IPS-15b (cell line): ENCODE measurements around the gene ASF1B.
"Not testable (repeated sequence)": the region's sequence is repeated elsewhere in the genome, so short reads cannot be mapped to it uniquely, and the experiment has no call there.

Experiments
- H3K27me3 ChIP-seq: one replicate; pipeline ENCODE4 v1.6.1; 2013; ENCODE audit warnings: low read length; ENCODE audit not compliant: control insufficient read depth, insufficient read depth
- H3K36me3 ChIP-seq: one replicate; pipeline ENCODE4 v1.6.1; 2013; ENCODE audit warnings: low read length; ENCODE audit not compliant: control insufficient read depth, insufficient read depth
- H3K4me1 ChIP-seq: one replicate; pipeline ENCODE4 v1.6.1; 2013; ENCODE audit warnings: mild to moderate bottlenecking, low read length; ENCODE audit not compliant: control insufficient read depth, insufficient read depth
- H3K4me3 ChIP-seq: one replicate; pipeline ENCODE4 v1.5.1; 2013; ENCODE audit warnings: low read depth, low read length
- H3K9ac ChIP-seq: one replicate; pipeline ENCODE4 v1.6.1; 2013; ENCODE audit warnings: low read depth, mild to moderate bottlenecking, low read length
- H3K9me3 ChIP-seq: one replicate; pipeline ENCODE4 v1.6.1; 2013; ENCODE audit warnings: mild to moderate bottlenecking, low read length; ENCODE audit not compliant: control insufficient read depth, insufficient read depth

The ASF1B gene

GRCh38 chr19:14146789-14147216, 10.4 kb upstream of the ASF1B start:
- no peak overlapping the region for H3K9ac ChIP-seq
- peaks cover 8% of the 10 kb centered on the region for H3K36me3 ChIP-seq
- H3K9me3 ChIP-seq: no peaks in the 10 kb centered on the region
- H3K4me1 ChIP-seq: peaks cover 9% of the 10 kb centered on the region
- H3K27me3 ChIP-seq: no peaks in the 10 kb centered on the region
- H3K4me3 ChIP-seq: no peak overlapping the region

GRCh38 chr19:14146169-14146568, 9.8 kb upstream of the ASF1B start:
- not testable (repeated sequence) for H3K36me3 ChIP-seq, H3K4me3 ChIP-seq, H3K9me3 ChIP-seq, H3K4me1 ChIP-seq, H3K9ac ChIP-seq, H3K27me3 ChIP-seq

DNA sequence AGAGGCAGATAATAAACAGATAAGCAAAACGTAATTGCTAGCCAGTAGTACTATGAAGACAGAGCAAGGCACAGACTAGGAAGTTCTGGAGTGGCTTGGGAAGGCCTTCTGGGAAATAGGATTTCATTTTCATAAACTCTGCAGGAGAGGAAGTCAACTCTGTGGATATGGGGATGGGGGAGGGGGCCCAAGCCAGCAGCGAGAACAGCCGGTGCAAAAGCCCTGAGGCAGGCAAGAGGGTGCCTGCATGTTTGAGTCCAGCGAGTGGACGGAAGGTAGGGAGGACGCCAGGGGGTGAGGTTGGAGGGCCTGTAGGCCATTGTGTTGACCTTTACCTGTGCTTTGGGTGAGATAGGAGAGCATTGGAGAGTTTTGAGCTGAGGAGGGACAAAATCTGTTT, 9.0 kb upstream of the ASF1B start:
- no peak overlapping the region for H3K9ac ChIP-seq
- no peaks in the 10 kb centered on the region for H3K9me3 ChIP-seq
- H3K4me3 ChIP-seq: no peak overlapping the region
- H3K27me3 ChIP-seq: no peaks in the 10 kb centered on the region
- H3K36me3 ChIP-seq: no peaks in the 10 kb centered on the region
- H3K4me1 ChIP-seq: peaks cover 9% of the 10 kb centered on the region

- Histone ChIP-seq H3K9me3 (no peaks in the 10 kb centered on the region), H3K9ac (no peak overlapping the region), H3K4me1 (no peaks in the 10 kb centered on the region)
Observed at GRCh38 chr19:14142262-14143190, 6.1 kb upstream of the ASF1B start.

DNA sequence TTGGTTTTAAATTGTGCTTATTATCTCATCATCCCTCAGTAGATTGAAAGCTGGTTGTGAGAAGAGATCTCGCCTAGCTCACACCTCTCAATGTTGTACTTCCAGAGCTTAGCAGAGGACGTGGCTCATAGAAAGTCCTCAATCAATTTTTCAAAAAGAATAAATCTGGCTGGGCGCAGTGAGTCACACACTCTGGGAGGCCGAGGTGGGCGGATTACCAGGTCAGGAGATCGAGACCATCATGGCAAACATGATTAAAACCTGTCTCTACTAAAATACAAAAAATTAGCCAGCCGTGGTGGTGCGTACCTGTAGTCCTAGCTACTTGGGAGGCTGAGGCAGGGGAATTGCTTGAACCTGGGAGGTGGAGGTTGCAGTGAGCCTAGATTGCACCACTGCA, 4.7 kb upstream of the ASF1B start:
- Histone ChIP-seq H3K9ac (no peak overlapping the region), H3K4me3 (no peak overlapping the region), H3K36me3 (no peaks in the 10 kb centered on the region), H3K27me3 (no peaks in the 10 kb centered on the region), H3K9me3 (no peaks in the 10 kb centered on the region), H3K4me1 (no peaks in the 10 kb centered on the region)

More at GRCh38 chr19:14142262-14143190, 6.1 kb upstream of the ASF1B start:
- Histone ChIP-seq H3K36me3 (no peaks in the 10 kb centered on the region), H3K4me3 (no peak overlapping the region), H3K27me3 (no peaks in the 10 kb centered on the region)

DNA sequence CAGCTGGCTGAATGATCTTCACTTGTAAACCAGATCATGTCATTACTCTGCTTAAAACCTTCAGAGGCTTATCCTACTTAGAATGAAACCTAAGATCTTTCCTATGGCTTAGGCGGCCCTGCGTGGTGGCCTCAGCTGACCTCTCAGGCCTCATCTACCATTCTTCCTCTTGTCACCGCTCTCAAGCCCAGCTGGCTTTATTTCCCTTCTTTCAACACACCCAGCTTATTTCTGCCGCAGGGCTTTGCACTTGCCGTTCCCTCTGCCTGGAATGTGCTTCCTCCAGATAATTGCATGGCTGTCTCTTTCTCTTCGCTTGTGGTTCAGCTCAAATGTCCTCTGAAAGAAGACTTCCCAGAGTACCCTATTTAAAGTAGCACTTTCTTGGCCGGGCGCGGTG, 3.6 kb upstream of the ASF1B start:
- Histone ChIP-seq H3K9me3 (no peaks in the 10 kb centered on the region), H3K4me1 (no peaks in the 10 kb centered on the region), H3K27me3 (no peaks in the 10 kb centered on the region), H3K9ac (no peak overlapping the region), H3K4me3 (no peak overlapping the region), H3K36me3 (no peaks in the 10 kb centered on the region)

DNA sequence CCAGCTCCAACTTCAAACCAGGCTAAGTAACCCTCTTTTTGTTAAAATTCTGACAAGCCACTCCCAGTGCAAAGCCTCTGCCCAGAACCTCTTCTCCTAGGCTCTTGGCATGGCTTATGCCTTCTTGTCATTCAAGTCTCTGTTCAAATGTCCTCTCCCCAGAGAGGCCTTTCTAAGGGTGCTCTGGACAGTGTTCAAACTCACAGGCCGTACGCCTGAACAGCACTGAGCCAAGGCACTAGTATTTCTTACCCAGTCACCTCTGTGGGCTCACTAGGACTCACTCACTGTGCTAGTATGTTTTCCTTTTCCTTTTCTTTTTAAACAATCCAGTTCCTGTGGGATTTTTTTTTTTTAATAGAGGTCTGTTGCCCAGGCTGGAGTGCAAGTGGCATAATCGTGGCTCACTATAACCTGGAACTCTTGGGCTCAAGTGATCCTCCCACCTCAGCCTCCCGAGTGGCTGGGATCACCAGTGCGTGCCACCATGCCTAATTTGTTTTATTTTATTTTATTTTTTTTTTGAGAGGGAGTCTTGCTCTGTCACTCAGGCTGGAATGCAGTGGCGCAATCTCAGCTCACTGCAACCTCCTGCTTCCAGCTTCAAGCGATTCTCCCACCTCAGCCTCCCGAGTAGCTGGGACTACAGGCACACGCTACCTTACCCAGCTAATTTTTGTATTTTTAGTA, 2.3 kb upstream of the ASF1B start:
- H3K4me1 ChIP-seq: peaks cover 3% of the 10 kb centered on the region
- no peaks in the 10 kb centered on the region for H3K9me3 ChIP-seq
- H3K9ac ChIP-seq: no peak overlapping the region
- H3K4me3 ChIP-seq: no peak overlapping the region
- no peaks in the 10 kb centered on the region for H3K36me3 ChIP-seq
- H3K27me3 ChIP-seq: no peaks in the 10 kb centered on the region

GRCh38 chr19:14135985-14136508, 342 bp downstream of the ASF1B start:
- Histone ChIP-seq H3K4me3 (peak overlapping the region; percentile 84), H3K27me3 (no peaks in the 10 kb centered on the region), H3K4me1 (peaks cover 3% of the 10 kb centered on the region), H3K36me3 (no peaks in the 10 kb centered on the region), H3K9me3 (no peaks in the 10 kb centered on the region), H3K9ac (peak overlapping the region; percentile 54)

GRCh38 chr19:14135355-14135754, 1.0 kb downstream of the ASF1B start:
- Histone ChIP-seq H3K27me3 (no peaks in the 10 kb centered on the region), H3K9me3 (no peaks in the 10 kb centered on the region), H3K4me1 (peaks cover 3% of the 10 kb centered on the region), H3K4me3 (peak overlapping the region; percentile 84), H3K36me3 (no peaks in the 10 kb centered on the region), H3K9ac (peak overlapping the region; percentile 12)

DNA sequence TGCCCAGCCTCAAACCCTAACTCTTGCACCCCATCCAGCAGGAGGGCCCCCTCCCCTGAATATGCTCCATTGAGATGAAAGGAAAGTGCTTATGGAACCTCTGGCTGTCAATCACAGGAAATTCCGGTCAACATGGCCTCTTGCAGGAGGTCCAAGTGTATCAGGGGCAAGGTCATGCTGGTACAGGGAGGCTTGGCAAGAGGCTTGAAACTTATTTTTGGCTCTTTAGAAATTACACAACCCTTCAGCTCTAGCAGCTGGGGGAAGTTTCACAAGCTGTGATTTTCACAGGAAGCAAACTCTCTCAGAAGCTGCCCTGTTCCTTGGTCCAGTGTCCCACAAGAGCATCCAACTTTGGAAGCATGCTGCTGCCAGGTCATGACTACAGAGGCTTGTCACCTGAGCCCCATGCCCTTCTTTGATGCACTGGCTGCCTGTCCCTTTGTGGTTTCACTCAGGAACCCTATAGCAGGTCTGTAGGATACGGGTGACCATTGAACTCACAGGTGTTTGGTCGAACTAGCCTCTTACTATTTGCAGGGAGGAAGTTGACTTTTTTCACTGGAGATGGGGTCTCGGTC, 8.4 kb downstream of the ASF1B start:
- H3K9ac ChIP-seq: no peak overlapping the region
- peaks cover 2% of the 10 kb centered on the region for H3K27me3 ChIP-seq
- H3K36me3 ChIP-seq: peaks cover 10% of the 10 kb centered on the region

GRCh38 chr19:14127176-14127575, 9.2 kb downstream of the ASF1B start:
- H3K9ac ChIP-seq: no peak overlapping the region
- peaks cover 10% of the 10 kb centered on the region for H3K36me3 ChIP-seq
- no peaks in the 10 kb centered on the region for H3K4me1 ChIP-seq
- H3K27me3 ChIP-seq: peaks cover 2% of the 10 kb centered on the region
- H3K4me3 ChIP-seq: no peak overlapping the region
- no peaks in the 10 kb centered on the region for H3K9me3 ChIP-seq

More for the DNA sequence above, 8.4 kb downstream of the ASF1B start:
- Histone ChIP-seq H3K9me3 (no peaks in the 10 kb centered on the region), H3K4me1 (no peaks in the 10 kb centered on the region), H3K4me3 (no peak overlapping the region)
